ENCODE results near the gene ZNG1F.
"Not testable (repeated sequence)": the region's sequence is repeated elsewhere in the genome, so short reads cannot be mapped to it uniquely, and the experiment has no call there.

The ZNG1F gene

DNA sequence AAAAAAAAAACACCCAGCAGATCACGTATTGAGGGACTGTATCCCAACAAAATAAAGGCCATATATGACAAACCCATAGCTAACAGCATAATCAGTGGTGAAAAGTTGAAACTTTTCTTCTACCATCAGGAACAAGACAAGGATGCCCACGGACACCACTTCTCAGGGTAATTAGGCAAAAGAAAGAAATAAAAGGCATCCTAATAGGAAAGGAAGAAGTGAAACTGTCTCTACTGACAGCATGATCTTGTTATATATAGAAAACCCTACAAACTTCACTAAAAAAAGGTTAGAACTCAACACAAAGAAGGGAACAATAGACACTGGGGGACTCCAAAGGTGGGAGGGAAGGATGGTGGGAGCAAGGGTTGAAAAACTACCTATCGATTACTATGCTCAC lies 102.9 kb downstream of the ZNG1F start:
- DNase-seq (ENCODE audit: low spot score): not testable (repeated sequence)

GRCh38 chr9:41082358-41082757 lies 106.8 kb downstream of the ZNG1F start:
- not testable (repeated sequence) for DNase-seq (ENCODE audit: low spot score)
